ENCODE measurements around the gene PSME3. TPM values are rescaled to one million over a fixed set of nuclear protein-coding genes. Genes with fewer than 3 reads are reported as not detected.

PSME3 gene, protein sequence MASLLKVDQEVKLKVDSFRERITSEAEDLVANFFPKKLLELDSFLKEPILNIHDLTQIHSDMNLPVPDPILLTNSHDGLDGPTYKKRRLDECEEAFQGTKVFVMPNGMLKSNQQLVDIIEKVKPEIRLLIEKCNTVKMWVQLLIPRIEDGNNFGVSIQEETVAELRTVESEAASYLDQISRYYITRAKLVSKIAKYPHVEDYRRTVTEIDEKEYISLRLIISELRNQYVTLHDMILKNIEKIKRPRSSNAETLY
- total RNA-seq, result 102 and 130 TPM in 2 replicates

DNA sequence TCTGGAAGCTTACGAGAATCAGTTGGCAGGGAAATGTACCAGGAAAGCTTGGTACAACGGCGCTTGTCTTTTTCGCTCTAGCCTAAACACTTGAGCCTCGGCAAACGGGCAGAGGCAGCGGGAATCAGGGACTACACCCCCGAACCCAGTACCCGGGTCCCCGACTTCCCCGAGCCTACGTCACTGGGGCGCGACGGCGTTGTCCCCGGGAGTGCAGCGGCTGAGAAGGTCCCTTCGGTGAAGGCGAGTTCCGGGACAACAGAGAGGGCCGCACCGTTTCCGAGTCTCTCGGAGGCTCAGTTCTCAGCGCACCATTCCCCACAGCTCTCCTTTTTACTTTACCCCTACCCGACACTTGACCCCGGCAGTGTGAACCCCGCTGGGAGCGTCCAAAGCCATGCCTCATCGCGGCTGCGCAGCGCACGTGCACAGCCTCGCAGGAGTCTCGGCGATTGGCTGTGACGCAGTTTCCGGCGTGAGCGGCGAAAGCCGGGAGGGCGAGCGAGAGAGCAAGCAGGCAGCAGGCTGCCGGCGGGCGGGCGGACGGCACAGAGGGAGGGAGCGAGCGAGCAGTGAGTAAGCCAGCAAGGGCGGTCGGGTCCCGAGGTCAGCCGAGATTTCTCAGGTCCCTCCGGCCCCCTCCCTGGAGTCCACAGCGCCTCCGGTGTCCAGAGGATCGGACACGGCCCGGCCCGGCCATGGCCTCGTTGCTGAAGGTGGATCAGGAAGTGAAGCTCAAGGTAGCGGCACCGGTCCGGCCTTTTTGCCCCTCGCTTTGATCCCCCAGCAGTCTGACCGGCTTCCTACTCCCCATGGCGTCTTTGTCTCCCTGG lies at the start of gene PSME3:
PSME3 (plus strand) TSS at position 464 of the 833 bp plus-strand sequence; CDS start at position 699, 235 bp downstream.
- peak; percentile 89 for DNase-seq (ENCODE audit: low read depth)
- TF ChIP-seq, protein P1, sequence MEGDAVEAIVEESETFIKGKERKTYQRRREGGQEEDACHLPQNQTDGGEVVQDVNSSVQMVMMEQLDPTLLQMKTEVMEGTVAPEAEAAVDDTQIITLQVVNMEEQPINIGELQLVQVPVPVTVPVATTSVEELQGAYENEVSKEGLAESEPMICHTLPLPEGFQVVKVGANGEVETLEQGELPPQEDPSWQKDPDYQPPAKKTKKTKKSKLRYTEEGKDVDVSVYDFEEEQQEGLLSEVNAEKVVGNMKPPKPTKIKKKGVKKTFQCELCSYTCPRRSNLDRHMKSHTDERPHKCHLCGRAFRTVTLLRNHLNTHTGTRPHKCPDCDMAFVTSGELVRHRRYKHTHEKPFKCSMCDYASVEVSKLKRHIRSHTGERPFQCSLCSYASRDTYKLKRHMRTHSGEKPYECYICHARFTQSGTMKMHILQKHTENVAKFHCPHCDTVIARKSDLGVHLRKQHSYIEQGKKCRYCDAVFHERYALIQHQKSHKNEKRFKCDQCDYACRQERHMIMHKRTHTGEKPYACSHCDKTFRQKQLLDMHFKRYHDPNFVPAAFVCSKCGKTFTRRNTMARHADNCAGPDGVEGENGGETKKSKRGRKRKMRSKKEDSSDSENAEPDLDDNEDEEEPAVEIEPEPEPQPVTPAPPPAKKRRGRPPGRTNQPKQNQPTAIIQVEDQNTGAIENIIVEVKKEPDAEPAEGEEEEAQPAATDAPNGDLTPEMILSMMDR (IDR thresholded peaks at IDR 0.05; ENCODE audit: insufficient read depth, low read depth, low read length), result no peak
- peak within 1 kb of the TSS; percentile 99 for H3K4me3 ChIP-seq (ENCODE audit: low read depth, low read length)

DNA sequence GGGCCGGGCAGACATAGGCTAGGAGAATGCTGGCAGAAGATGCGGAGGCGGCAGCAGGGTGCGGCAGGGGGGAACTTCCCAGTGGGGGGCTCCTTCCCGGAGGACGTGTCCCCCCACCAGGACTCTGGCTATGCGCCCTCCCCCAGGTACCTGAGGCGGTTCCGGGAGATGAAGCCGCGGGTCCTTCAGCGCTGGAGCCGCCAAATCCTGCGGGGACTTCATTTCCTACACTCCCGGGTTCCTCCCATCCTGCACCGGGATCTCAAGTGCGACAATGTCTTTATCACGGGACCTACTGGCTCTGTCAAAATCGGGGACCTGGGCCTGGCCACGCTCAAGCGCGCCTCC lies 49.4 kb upstream of the PSME3 start:
- DNase-seq (ENCODE audit: low read depth), result no peak
- no peak overlapping the region for H3K4me3 ChIP-seq (ENCODE audit: low read depth, low read length)
- TF ChIP-seq, protein P1 (IDR thresholded peaks at IDR 0.05; ENCODE audit: insufficient read depth, low read depth, low read length), result no peak

DNA sequence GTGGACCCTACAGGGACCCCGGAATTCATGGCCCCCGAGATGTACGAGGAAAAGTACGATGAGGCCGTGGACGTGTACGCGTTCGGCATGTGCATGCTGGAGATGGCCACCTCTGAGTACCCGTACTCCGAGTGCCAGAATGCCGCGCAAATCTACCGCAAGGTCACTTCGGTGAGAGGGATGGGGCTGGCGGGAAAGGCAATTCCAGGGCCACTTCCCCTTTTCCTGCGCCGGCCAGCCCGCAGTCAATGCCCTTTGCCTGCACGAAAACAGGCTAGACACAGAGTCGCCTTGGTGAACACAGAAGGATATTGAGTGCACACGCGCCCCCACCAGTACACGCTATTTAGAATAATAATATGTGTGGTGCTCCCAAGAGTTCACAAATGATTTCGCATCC lies 48.8 kb upstream of the PSME3 start:
- H3K4me3 ChIP-seq (ENCODE audit: low read depth, low read length), result no peak overlapping the region
- TF ChIP-seq, protein P1 (IDR thresholded peaks at IDR 0.05; ENCODE audit: insufficient read depth, low read depth, low read length), result no peak
- DNase-seq (ENCODE audit: low read depth), result no peak

DNA sequence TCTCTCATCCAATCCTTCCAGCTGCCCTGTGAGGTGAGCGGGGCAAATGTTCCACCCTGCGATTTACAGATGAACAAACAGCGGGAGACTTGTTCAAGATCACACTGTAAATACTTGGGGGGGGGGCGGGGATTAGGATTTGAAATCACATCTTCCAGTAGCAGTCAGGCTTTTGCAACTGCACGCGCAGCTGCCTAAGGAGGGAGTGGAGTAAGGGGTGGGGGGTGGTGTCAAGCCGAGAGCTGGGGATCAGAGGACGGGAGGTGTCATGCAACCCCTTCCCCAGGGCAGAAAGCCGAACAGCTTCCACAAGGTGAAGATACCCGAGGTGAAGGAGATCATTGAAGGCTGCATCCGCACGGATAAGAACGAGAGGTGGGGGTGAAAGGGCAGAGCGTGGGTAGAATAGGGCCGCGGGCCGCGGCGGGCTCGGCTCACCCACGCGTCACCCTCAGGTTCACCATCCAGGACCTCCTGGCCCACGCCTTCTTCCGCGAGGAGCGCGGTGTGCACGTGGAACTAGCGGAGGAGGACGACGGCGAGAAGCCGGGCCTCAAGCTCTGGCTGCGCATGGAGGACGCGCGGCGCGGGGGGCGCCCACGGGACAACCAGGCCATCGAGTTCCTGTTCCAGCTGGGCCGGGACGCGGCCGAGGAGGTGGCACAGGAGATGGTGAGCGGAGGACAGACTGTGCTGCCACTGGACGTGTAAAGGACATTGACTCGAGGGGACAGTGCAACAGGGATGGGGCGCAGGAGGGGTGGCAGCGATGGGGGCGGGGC lies 48.2 kb upstream of the PSME3 start:
- DNase-seq (ENCODE audit: low read depth), result no peak
- H3K4me3 ChIP-seq (ENCODE audit: low read depth, low read length), result no peak overlapping the region
- TF ChIP-seq, protein P1 (IDR thresholded peaks at IDR 0.05; ENCODE audit: insufficient read depth, low read depth, low read length), result no peak

DNA sequence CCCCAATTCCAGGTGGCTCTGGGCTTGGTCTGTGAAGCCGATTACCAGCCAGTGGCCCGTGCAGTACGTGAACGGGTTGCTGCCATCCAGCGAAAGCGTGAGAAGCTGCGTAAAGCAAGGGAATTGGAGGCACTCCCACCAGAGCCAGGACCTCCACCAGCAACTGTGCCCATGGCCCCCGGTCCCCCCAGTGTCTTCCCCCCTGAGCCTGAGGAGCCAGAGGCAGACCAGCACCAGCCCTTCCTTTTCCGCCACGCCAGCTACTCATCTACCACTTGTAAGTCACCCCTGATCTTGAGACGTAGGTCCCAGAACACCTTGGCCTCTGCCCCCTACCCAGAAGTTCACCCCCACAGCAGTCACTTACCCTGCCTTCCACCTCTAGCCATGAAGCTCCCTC lies 45.9 kb upstream of the PSME3 start:
- TF ChIP-seq, protein P1 (IDR thresholded peaks at IDR 0.05; ENCODE audit: insufficient read depth, low read depth, low read length), result no peak
- DNase-seq (ENCODE audit: low read depth), result no peak
- H3K4me3 ChIP-seq (ENCODE audit: low read depth, low read length), result no peak overlapping the region

DNA sequence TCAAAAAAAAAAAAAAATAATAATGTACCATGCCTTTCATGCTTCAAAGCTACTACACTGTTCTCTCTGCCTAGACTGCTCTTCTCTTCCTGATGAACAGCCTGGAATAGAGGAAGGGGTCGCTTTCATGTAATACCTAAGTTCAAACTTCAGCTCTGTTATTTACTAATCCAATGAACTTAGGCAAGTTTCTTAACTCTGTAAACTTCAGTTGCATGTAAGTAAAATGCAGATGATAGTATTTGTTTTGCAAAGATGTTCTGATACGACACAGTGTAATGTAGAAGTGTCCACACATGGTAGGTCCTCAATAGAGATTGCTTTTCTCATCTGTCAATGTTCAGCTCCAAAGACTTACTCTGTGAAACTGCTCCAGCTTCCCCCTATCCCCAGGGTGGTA lies 41.2 kb upstream of the PSME3 start:
- no peak for DNase-seq (ENCODE audit: low read depth)
- H3K4me3 ChIP-seq (ENCODE audit: low read depth, low read length), result no peak overlapping the region
- TF ChIP-seq, protein P1 (IDR thresholded peaks at IDR 0.05; ENCODE audit: insufficient read depth, low read depth, low read length), result no peak
